Caco-2 (cell line): ENCODE results near the gene GFPT1. TPM values are rescaled to one million over a fixed set of nuclear protein-coding genes. Genes with fewer than 3 reads are reported as not detected.

ENCODE experiments used
- BruUV-seq: library from RNA; stranded (reverse); fragments of 400-500 nt; replicated peaks from 2 replicates; lab custom pipeline; 2021; lab: Mats Ljungman, UMichigan
- CTCF ChIA-PET: fragments of 300-600 bp; sonication (Branson Sonifier 250); formaldehyde crosslinking; loops from one replicate; lab custom pipeline; 2022; ENCODE audit warnings: antibody characterized with exemption; lab: Charles Lee
- POLR2A ChIA-PET: fragments of 300-600 bp; sonication (Branson Sonifier 250); formaldehyde crosslinking; loops from one replicate; lab custom pipeline; 2022; ENCODE audit warnings: antibody characterized with exemption; lab: Charles Lee
- DNase-seq, 2 experiments: peaks; one replicate each; pipeline versions ENCODE4 v3.0.0 to v3.0.0-alpha.2; 2020 to 2022
- H3K27me3 ChIP-seq: replicated peaks from 2 replicates; pipeline ENCODE4 v1.6.0; 2011; ENCODE audit warnings: low read length; ENCODE audit not compliant: control insufficient read depth, insufficient read depth
- H3K36me3 ChIP-seq: 2 replicates; pipeline ENCODE4 v1.5.1; 2011; ENCODE audit warnings: low read length; ENCODE audit not compliant: control insufficient read depth, insufficient read depth
- H3K4me1 ChIP-seq: fragments of 250-450 bp; sonication (Bioruptor Pico); 2 replicates; pipeline ENCODE4 v1.5.1; 2020; ENCODE audit warnings: mild to moderate bottlenecking
- H3K4me3 ChIP-seq: 2 replicates; pipeline ENCODE4 v1.5.1; 2011; ENCODE audit warnings: low read depth, mild to moderate bottlenecking, control low read depth, low read length
- H3K9me3 ChIP-seq: fragments of 250-450 bp; sonication (Bioruptor Pico); 2 replicates; pipeline ENCODE4 v1.5.1; 2020; ENCODE audit warnings: mild to moderate bottlenecking, moderate library complexity
- H3K27ac Mint-ChIP-seq: one replicate; pipeline ENCODE4 v1.8.0; 2022; ENCODE audit warnings: mixed read lengths; ENCODE audit not compliant: unreplicated experiment
- H3K27me3 Mint-ChIP-seq: one replicate; pipeline ENCODE4 v1.8.0; 2022; ENCODE audit warnings: mixed read lengths; ENCODE audit not compliant: insufficient read depth, unreplicated experiment
- H3K36me3 Mint-ChIP-seq: one replicate; pipeline ENCODE4 v1.8.0; 2022; ENCODE audit warnings: mild to moderate bottlenecking, mixed read lengths; ENCODE audit not compliant: insufficient read depth, unreplicated experiment
- H3K4me1 Mint-ChIP-seq: one replicate; pipeline ENCODE4 v1.8.0; 2022; ENCODE audit warnings: low read depth, mixed read lengths; ENCODE audit not compliant: unreplicated experiment
- H3K4me3 Mint-ChIP-seq: one replicate; pipeline ENCODE4 v1.8.0; 2022; ENCODE audit warnings: mild to moderate bottlenecking, moderate library complexity, mixed read lengths; ENCODE audit not compliant: unreplicated experiment
- H3K9me3 Mint-ChIP-seq: one replicate; pipeline ENCODE4 v1.8.0; 2022; ENCODE audit warnings: mixed read lengths; ENCODE audit not compliant: unreplicated experiment
- intact Hi-C: fragments of 100-400 bp; cut with micrococcal nuclease; formaldehyde crosslinking; loops from one replicate; pipeline ENCODE4 v1.10.0; 2022; ENCODE audit not compliant: unreplicated experiment
- total RNA-seq: library from RNA; stranded (reverse); gene quantifications from 2 replicates; pipeline ENCODE4 v1.2.3, GENCODE V29; 2022
- TF ChIP-seq, protein P1 (sequence below), 2 experiments: fragments of 200-600 bp in 1 of 2; IDR thresholded peaks; 1 replicate in 1 of 2; 2 replicates in 1 of 2; pipeline versions ENCODE4 v1.5.1 to v1.8.0; 2011 to 2022; ENCODE audit warnings: antibody characterized with exemption in 1 of 2, control low read depth in 1 of 2, inconsistent platforms in 1 of 2, low read depth in 1 of 2, low read length in 1 of 2, mild to moderate bottlenecking in 1 of 2, moderate library complexity in 1 of 2; ENCODE audit not compliant: insufficient read depth in 1 of 2, severe bottlenecking in 1 of 2, unreplicated experiment in 1 of 2

Gene GFPT1
- total RNA-seq, 1 experiment from 2014 or later: 129 TPM

DNA sequence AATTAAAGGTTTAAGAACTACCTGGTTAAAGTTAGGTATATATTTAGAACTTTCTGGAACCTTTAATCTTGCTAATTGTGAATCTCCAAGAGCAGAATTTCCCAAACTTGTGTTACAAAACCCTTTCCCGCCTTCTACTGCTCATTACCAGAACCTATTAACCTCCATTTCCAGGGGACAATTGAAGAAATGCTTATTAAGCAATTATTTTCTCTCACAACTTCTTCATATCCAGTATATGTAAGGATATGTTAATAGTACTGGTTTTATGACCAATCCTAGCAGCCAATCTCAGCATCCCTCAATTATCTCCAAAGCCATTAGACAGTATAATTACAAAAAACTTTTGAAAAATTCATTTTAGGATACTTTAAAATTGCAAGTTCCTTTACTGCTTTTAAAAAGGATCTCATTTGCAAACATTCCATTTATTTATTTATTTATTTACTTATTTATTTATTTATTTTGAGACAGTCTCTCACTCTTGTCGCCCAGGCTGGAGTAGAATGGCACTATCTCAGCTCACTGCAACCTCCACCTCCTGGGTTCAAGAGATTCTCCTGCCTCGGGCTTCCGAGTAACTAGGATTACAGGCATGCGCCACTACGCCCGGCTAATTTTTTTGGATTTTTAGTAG is 3.7 kb downstream of the GFPT1 start:
- H3K4me3 ChIP-seq: no peak overlapping the region
- no peaks in the 10 kb centered on the region for H3K27me3 ChIP-seq
- peaks cover 19% of the 10 kb centered on the region for H3K4me1 ChIP-seq
- no peaks in the 10 kb centered on the region for H3K9me3 Mint-ChIP-seq
- H3K9me3 ChIP-seq: no peaks in the 10 kb centered on the region
- no peaks in the 10 kb centered on the region for H3K36me3 ChIP-seq
- no peaks in the 10 kb centered on the region for H3K27me3 Mint-ChIP-seq
- ChIA-PET POLR2A (no interaction called here), CTCF (interaction anchor here (1.7 kb wide), 1 partner anchor 54 kb away, joined by 9 read pairs; the partner anchor contains the start of gene NFU1)
- peaks cover 48% of the 10 kb centered on the region for H3K36me3 Mint-ChIP-seq
- H3K4me3 Mint-ChIP-seq: no peak overlapping the region
- intact Hi-C loops: no loop called here
- DNase-seq: no peak
- no TSS peak for BruUV-seq
- no peak overlapping the region for H3K27ac Mint-ChIP-seq
- H3K4me1 Mint-ChIP-seq: peaks cover 25% of the 10 kb centered on the region
- TF ChIP-seq, protein P1, sequence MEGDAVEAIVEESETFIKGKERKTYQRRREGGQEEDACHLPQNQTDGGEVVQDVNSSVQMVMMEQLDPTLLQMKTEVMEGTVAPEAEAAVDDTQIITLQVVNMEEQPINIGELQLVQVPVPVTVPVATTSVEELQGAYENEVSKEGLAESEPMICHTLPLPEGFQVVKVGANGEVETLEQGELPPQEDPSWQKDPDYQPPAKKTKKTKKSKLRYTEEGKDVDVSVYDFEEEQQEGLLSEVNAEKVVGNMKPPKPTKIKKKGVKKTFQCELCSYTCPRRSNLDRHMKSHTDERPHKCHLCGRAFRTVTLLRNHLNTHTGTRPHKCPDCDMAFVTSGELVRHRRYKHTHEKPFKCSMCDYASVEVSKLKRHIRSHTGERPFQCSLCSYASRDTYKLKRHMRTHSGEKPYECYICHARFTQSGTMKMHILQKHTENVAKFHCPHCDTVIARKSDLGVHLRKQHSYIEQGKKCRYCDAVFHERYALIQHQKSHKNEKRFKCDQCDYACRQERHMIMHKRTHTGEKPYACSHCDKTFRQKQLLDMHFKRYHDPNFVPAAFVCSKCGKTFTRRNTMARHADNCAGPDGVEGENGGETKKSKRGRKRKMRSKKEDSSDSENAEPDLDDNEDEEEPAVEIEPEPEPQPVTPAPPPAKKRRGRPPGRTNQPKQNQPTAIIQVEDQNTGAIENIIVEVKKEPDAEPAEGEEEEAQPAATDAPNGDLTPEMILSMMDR (IDR thresholded peaks at IDR 0.05; ENCODE audit: insufficient read depth in 1 of 2, low read depth in 1 of 2, low read length in 1 of 2, severe bottlenecking in 1 of 2, unreplicated experiment in 1 of 2): no peak

- POLR2A ChIA-PET: no interaction called here
- DNase-seq: no peak
- no peak overlapping the region for H3K27ac Mint-ChIP-seq
- TF ChIP-seq, protein P1 (IDR thresholded peaks at IDR 0.05; ENCODE audit: insufficient read depth in 1 of 2, low read depth in 1 of 2, low read length in 1 of 2, severe bottlenecking in 1 of 2, unreplicated experiment in 1 of 2): no peak
- no peaks in the 10 kb centered on the region for H3K9me3 Mint-ChIP-seq
- Histone ChIP-seq H3K36me3 (no peaks in the 10 kb centered on the region), H3K4me3 (no peak overlapping the region), H3K27me3 (no peaks in the 10 kb centered on the region), H3K9me3 (no peaks in the 10 kb centered on the region), H3K4me1 (peaks cover 16% of the 10 kb centered on the region)
- no TSS peak for BruUV-seq
- peaks cover 25% of the 10 kb centered on the region for H3K4me1 Mint-ChIP-seq
- CTCF ChIA-PET: no interaction called here
- intact Hi-C loops: no loop called here
- no peak overlapping the region for H3K4me3 Mint-ChIP-seq
- H3K27me3 Mint-ChIP-seq: no peaks in the 10 kb centered on the region
- H3K36me3 Mint-ChIP-seq: peaks cover 46% of the 10 kb centered on the region
Observed at GRCh38 chr2:69382547-69382946, 4.5 kb downstream of the GFPT1 start.

DNA sequence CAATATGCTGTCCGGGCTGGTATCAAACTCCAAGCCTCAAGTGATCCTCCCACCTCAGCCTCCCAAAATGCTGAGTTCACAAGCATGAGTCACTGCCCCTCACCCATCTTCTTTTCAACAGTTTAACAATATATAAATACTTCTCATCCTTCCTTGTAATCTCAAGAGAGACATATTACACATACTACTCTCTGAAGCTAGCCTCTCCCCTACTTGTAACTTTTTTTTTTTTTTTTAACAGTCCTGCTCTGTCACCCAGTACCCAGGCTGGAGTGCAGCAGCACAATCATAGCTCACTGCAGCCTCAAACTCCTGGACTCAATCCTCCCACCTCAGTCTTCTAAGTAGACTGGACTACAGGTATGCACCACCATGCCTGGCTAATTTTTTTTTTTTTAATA is 5.7 kb downstream of the GFPT1 start:
- peaks cover 37% of the 10 kb centered on the region for H3K36me3 Mint-ChIP-seq
- H3K27me3 ChIP-seq: no peaks in the 10 kb centered on the region
- H3K4me3 ChIP-seq: no peak overlapping the region
- no peaks in the 10 kb centered on the region for H3K36me3 ChIP-seq
- no peaks in the 10 kb centered on the region for H3K27me3 Mint-ChIP-seq
- no TSS peak for BruUV-seq
- TF ChIP-seq, protein P1 (IDR thresholded peaks at IDR 0.05; ENCODE audit: insufficient read depth in 1 of 2, low read depth in 1 of 2, low read length in 1 of 2, severe bottlenecking in 1 of 2, unreplicated experiment in 1 of 2): no peak
- ChIA-PET POLR2A (interaction anchor here (0.6 to 1.0 kb wide), 3 partner anchors 56 to 67 kb away, joined by 3 to 4 read pairs (median 3); partner anchors contain the start of gene NFU1), CTCF (interaction anchor here (0.7 kb wide), 1 partner anchor 184 kb away, joined by 3 read pairs; no protein-coding TSS in a partner anchor)
- no peaks in the 10 kb centered on the region for H3K9me3 ChIP-seq
- peaks cover 25% of the 10 kb centered on the region for H3K4me1 Mint-ChIP-seq
- no peak for DNase-seq
- intact Hi-C loops: no loop called here
- H3K27ac Mint-ChIP-seq: peak overlapping the region; percentile 40
- no peak overlapping the region for H3K4me3 Mint-ChIP-seq
- H3K4me1 ChIP-seq: peaks cover 16% of the 10 kb centered on the region
- no peaks in the 10 kb centered on the region for H3K9me3 Mint-ChIP-seq
